ENCODE results near the gene MAP2K3.
"Not testable (repeated sequence)": the region's sequence is repeated elsewhere in the genome, so short reads cannot be mapped to it uniquely, and the experiment has no call there.

MAP2K3 gene

DNA sequence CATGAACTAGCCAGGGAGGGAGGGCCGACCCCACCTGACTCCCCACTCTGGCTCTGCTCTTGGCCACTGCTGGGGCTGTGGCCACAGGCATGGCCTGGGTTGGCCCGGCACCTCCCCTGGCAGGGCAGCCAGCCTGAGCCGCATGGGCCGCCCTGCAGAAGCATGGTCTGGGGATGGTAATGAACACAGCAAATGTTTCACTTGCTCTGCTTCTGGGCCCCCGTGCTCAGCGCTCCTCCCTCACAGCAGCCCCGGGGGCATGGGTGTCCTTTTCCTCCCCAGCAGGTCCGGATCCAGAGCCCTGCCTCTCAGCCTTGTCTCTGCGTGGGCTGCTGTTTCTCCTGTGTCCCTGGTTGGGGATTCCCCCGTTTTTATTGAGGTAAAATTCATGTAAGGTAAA is 60.7 kb downstream of the MAP2K3 start:
- Histone ChIP-seq H3K9me3 (ENCODE audit: low read depth, low read length) (no peaks in the 10 kb centered on the region), H3K27ac (no peak overlapping the region), H3K36me3 (ENCODE audit: insufficient read depth, low read length) (no peaks in the 10 kb centered on the region), H3K9ac (ENCODE audit: insufficient read length) (no peak overlapping the region), H3K4me3 (no peak overlapping the region)
- no peak for DNase-seq (ENCODE audit: low read depth, low spot score)
- TF ChIP-seq FOXP2 (optimal IDR thresholded peaks at IDR 0.05; ENCODE audit: control extremely low read depth, extremely low read length, insufficient read depth): no peak
- TF ChIP-seq EZH2 (IDR thresholded peaks at IDR 0.05): no peak
- TF ChIP-seq POLR2AphosphoS5 (IDR thresholded peaks at IDR 0.05; ENCODE audit: borderline replicate concordance, low read depth, low read length): no peak

DNA sequence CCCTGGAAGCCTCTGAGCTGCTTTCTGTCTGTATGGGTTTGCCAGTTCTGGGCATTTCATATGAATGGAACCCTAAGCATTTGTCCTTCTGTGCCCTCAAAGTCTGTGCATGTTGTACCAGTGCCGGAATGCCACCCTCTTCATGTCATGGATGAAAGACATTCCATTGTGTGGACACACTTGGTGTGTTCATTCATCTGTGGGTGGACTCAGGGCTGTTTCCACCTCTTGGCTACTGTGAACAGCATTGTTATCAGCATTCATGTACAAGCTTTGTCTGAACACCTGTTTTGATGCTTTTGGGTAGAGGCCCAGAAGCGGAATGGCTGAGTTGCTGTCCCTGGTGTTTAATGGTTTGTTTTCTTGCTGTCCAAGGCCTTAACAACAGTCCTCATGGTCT is 61.6 kb downstream of the MAP2K3 start:
- not testable (repeated sequence) for H3K4me3 ChIP-seq; H3K9me3 ChIP-seq (ENCODE audit: low read depth, low read length); DNase-seq (ENCODE audit: low read depth, low spot score); H3K36me3 ChIP-seq (ENCODE audit: insufficient read depth, low read length); H3K27ac ChIP-seq; H3K9ac ChIP-seq (ENCODE audit: insufficient read length)

DNA sequence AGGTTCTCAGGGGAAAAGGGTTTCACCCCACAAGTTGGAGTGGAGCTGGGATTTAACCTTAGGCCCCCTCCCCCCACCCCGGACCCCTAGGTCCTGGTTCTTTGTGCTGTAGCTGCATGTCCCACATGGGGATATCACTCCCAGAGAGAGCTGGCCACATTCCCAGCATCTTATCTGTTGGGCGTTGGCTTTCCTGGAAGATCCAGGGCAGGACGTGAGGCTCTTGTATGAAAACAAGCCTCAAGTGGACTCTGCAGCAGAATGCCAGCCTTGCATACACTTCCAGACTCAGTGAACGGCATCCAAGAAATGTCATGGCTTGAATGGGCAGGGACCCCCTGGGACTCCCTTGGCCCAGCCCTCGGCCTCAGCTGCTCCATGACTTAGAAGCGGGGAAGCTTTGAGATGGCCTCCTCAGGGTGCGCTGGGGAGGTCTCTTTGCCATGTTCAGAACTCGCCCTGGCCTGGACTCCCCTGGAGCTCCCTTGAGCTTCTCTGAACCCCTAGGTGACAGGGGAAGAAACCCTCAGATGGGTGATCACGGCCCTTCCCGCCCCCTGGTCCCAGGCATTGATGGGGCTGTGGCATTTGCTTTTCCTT is 62.2 kb downstream of the MAP2K3 start:
- H3K27ac ChIP-seq; H3K4me3 ChIP-seq; H3K9ac ChIP-seq (ENCODE audit: insufficient read length); H3K9me3 ChIP-seq (ENCODE audit: low read depth, low read length); DNase-seq (ENCODE audit: low read depth, low spot score); H3K36me3 ChIP-seq (ENCODE audit: insufficient read depth, low read length): not testable (repeated sequence)

DNA sequence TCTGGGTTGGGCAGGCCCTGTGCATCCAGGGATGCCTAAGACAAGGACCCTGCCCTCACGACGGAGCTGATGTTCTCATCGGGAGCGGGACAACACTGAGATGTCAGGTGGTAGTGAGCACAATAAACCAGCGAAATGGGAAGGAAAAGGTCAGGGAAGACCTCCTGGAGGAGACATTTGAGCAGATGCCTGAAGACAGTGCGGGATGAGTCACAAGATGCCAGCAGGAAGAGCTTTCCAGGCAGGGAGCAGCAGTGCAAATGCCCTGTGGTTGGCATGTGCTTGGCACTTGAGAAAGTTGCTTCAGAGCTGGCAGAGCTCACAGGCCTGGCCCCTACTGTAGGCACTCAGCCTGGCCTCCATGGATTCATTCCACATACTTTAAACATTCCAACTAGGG is 63.1 kb downstream of the MAP2K3 start:
- H3K27ac ChIP-seq; H3K9me3 ChIP-seq (ENCODE audit: low read depth, low read length); H3K9ac ChIP-seq (ENCODE audit: insufficient read length); DNase-seq (ENCODE audit: low read depth, low spot score); H3K4me3 ChIP-seq; H3K36me3 ChIP-seq (ENCODE audit: insufficient read depth, low read length): not testable (repeated sequence)

DNA sequence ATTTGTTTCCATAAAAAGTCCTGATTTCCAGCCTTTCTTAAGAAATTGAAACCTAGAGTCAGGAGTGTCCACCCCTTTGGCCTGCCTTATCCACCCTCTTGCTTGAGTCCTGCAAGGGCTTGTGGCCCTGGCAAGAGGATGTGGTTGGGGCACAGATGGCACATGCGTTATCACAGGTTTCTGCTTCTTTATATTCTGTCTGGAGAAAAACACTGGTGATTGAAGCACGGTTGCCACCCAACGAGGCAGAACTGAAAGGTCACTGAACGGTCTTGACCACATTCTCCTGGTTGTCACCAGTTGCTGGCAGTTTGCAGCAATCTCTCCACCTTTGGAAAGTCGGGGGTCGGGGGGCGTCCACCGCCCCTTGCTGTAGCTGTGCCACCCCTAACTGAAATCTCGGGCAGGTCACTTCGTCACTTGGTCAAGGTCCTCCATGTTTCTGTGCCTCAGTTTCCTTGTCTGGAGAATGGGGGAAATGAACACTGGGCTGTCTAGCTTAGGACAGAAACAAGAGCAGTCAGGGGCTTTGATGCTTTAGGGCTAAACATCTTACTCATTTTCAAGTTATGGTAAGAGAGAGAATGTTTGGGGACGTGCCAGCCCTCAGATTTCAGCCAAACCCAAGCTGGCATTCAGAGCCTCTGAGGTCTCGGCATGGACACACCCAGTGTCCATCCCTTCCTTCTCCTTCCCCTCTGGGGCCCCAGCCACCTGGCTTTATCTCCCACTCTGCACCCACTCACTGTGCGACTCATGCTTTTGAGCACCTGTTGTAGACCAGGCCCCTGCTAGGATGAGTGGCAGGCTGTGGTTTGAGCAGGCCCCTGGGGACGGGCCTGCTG is 63.8 kb downstream of the MAP2K3 start:
- not testable (repeated sequence) for H3K9me3 ChIP-seq (ENCODE audit: low read depth, low read length); H3K4me3 ChIP-seq; H3K27ac ChIP-seq; DNase-seq (ENCODE audit: low read depth, low spot score); H3K36me3 ChIP-seq (ENCODE audit: insufficient read depth, low read length); H3K9ac ChIP-seq (ENCODE audit: insufficient read length)

DNA sequence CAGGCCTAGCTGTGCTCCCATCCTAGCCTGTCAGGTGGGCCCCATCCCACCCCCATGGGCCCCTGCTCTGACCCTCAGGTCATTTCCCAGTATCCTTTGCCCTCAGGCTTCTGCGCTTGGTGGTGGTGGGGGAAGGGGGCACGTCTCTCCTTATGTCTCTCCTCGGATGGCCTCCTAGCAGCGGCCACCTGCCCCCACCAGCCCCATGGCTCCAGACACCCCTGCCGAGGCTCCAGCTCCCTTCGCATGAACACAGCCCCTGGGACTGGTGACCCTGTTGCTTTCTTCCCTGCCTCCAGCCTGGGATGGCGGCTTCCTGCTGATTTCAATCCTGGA is 64.4 kb downstream of the MAP2K3 start:
- not testable (repeated sequence) for DNase-seq (ENCODE audit: low read depth, low spot score); H3K4me3 ChIP-seq; H3K27ac ChIP-seq; H3K9ac ChIP-seq (ENCODE audit: insufficient read length); H3K36me3 ChIP-seq (ENCODE audit: insufficient read depth, low read length); H3K9me3 ChIP-seq (ENCODE audit: low read depth, low read length)

DNA sequence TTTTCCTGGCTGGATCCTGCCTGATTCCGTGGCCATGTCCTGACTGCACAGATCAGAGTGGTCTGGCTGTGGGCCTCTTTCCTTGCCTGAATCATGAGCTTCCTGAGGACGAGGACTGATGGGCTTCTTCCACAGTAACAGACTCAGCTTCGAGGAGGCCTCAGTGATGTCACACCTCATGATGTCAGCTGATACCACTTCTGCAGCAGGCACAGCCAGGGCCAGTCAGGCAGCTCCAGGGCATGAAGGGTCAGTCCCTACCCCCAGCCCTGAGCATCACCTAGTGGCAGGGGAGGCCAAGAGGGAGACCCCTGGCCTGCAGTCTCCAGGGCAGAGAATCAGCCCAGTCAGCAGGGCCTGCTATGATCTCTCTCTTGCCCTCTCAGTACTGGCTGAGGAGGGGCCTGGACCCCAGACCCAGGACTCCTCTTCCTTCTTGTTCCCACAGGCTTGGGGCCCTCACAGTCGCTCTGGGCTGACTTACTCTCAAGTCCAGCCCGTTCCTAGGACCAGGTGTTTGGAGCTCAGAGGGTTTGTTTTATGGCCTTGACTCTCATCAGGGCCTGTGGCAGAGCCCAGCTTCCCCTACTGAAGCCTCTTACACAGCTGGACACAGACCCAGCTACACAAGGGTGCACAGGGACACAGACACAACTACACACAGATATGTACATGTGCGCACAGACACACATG is 65.0 kb downstream of the MAP2K3 start:
- not testable (repeated sequence) for H3K9ac ChIP-seq (ENCODE audit: insufficient read length); DNase-seq (ENCODE audit: low read depth, low spot score); H3K9me3 ChIP-seq (ENCODE audit: low read depth, low read length); H3K36me3 ChIP-seq (ENCODE audit: insufficient read depth, low read length); H3K27ac ChIP-seq; H3K4me3 ChIP-seq

DNA sequence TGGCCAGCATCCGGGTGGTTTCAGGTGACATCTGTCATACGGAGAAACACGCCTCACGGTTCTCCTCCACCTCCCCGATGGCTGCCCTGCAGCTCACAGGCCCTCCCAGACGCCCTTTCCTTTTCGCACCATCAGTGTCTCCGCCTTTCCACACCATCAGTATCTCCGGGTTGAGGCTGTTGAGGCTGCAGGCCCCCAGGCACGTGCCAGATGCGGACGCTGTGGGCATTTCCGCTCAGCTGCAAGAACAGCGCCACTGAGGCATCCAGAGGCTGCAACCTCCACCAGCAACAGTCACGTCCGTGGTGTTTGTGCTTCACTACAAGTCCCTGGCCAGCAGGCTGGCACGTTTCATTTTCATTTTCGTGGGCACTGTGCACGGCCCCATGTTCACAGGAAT is 66.0 kb downstream of the MAP2K3 start:
- H3K27ac ChIP-seq; H3K9ac ChIP-seq (ENCODE audit: insufficient read length); H3K4me3 ChIP-seq: not testable (repeated sequence)

DNA sequence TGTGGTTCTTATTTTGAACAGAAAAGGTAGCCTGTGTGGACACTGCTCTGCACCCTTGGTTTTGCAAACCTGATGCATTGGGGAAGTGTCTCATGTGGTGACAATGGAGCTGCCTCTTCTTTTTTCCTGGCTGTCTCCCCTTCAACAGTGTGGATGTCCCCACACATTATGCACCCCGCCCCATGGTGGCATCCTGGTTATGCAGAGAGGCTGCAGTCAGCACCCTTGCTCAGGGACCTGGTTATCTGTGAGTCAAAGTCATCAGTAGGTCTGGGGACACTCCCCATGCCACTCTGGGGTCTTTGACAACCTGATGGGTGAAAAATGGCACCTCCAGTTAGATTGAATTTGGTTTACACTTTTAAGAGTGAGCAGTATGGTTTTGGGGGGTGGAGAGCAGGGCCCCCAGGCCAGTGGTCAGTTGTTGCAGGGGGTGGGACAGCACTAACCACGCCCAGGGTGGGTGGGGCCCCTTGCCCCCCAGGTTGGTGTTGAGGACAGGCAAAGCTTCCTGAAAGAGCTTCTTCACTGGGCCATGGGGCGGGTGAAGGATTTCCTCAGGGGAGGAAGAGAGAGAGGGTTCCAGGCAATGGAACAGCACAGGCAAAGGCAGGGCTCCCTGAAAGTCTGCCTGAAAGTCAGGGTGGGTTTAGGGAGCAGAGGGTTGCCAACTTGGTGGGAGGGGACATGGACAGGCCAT is 67.0 kb downstream of the MAP2K3 start:
- no peak for DNase-seq (ENCODE audit: low read depth, low spot score)
- Histone ChIP-seq H3K27ac (no peak overlapping the region), H3K9ac (ENCODE audit: insufficient read length) (no peak overlapping the region), H3K36me3 (ENCODE audit: insufficient read depth, low read length) (no peaks in the 10 kb centered on the region), H3K4me3 (no peak overlapping the region), H3K9me3 (ENCODE audit: low read depth, low read length) (no peaks in the 10 kb centered on the region)
- no peak for TF ChIP-seq POLR2AphosphoS5 (IDR thresholded peaks at IDR 0.05; ENCODE audit: borderline replicate concordance, low read depth, low read length)
- TF ChIP-seq FOXP2 (optimal IDR thresholded peaks at IDR 0.05; ENCODE audit: control extremely low read depth, extremely low read length, insufficient read depth): no peak
- TF ChIP-seq EZH2 (IDR thresholded peaks at IDR 0.05): no peak

More for the DNA sequence above, 66.0 kb downstream of the MAP2K3 start:
- not testable (repeated sequence) for DNase-seq (ENCODE audit: low read depth, low spot score); H3K9me3 ChIP-seq (ENCODE audit: low read depth, low read length); H3K36me3 ChIP-seq (ENCODE audit: insufficient read depth, low read length)
